GM21619 (cell line): ENCODE measurements around the gene DCD.
"Not testable (repeated sequence)": the region's sequence is repeated elsewhere in the genome, so short reads cannot be mapped to it uniquely, and the experiment has no call there.

Experiments used
- ATAC-seq: cut with Tn5 transposase; IDR thresholded peaks from one replicate; pipeline ENCODE4 v1.9.1; 2021; ENCODE audit not compliant: unreplicated experiment

DCD gene

DNA sequence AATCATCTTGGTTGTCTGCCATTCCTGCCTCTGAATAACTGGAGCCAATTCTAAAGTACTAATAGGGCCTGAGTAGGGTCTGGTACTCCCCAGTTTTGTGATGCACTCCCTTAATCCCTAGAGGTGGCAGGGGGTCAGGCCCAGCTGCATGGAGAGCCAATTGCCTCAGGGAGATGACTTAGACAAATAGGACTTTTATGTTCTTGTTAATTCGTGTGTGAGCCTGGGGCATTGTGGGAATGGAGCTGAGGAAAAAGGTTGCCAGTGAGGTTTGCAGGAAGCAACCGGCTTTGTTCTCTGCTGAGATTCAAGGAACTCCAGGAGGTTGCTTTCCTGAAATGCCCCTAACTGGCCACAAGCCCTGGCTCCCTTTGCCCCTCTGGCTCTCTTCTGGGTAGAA, 6.8 kb upstream of the DCD start:
- ATAC-seq = no peak

- ATAC-seq = no peak
Observed at GRCh38 chr12:54653025-54653424, 4.9 kb upstream of the DCD start.

GRCh38 chr12:54650889-54651288, 2.7 kb upstream of the DCD start:
- ATAC-seq = no peak

- no peak for ATAC-seq
Observed at GRCh38 chr12:54650409-54650808, 2.2 kb upstream of the DCD start.

- ATAC-seq = no peak
Observed at GRCh38 chr12:54649825-54650224, 1.7 kb upstream of the DCD start.

GRCh38 chr12:54641554-54641953, 6.6 kb downstream of the DCD start:
- no peak for ATAC-seq

DNA sequence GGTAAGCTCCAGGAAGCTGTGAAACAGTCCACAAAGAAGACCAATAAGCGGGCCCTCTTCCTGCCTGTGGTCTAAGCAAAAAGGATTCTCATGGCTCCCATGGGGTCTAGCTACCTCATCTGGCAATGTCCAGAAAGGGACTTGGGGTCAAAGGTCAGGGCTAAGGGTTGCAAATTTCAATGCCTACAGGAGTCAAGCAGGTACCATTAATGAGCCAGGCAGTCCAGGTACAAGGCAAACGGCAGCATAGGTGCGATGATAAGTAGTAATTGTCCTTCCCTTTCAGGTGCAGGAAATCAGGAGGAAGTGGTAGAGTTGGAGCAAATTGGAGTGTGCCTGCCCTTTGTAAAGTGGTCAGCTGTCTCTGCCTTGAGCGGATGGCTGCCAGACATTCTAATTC, 7.1 kb downstream of the DCD start:
- no peak for ATAC-seq

DNA sequence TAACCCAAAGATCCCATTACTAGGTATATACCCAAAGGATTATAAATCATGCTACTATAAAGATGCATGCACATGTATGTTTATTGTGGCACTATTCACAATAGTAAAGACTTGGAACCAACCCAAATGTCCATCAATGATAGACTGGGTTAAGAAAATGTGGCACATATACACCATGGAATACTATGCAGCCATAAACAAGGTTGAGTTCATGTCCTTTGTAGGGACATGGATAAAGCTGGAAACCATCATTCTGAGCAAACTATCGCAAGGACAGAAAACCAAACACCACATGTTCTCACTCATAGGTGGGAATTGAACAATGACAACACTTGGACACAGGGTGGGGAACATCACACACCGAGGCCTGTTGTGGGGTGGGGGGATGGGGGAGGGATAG, 9.1 kb downstream of the DCD start:
- ATAC-seq = not testable (repeated sequence)

- no peak for ATAC-seq
Observed at GRCh38 chr12:54634795-54635194, 13.4 kb downstream of the DCD start, which contains the start of gene LACRT. TSS of gene LACRT (minus strand) at chr12:54634895. CDS start at chr12:54634841, 54 bp downstream.

DNA sequence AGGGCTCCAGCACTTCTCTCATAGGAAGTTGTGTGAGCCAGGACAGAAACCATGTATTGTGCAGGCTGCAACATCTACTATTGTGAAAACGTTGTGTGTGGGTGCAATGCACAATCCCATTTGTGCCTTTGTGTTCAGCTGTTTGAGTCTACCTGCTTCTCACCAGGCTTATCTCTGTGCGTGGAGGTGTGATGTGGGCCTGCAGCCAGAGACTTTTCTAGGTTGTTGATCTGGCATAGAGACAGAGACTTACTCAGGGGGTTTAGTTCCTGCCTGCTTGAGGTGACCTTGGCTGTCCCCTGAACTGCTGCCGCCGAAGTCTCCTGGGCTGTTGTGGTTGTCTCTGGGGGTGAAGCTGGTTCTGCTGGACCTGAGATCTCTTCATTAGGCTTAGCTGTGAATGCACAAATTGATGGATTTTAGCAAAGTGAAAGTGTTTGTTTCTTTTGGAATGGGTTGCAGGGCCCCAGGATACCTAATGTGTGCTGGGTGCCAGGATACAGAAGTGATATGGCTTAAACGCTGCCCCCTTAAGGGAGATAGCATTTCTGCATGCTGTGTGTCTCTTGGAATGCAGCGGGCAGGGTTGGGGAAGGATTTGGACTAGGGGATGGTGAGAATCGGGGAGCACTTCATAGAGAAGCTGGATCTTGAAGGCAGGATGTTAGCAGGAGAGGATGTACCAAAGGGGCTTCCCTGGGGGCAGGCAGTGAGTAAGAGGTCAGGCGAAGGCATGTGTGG, 16.0 kb downstream of the DCD start:
- ATAC-seq = no peak

- ATAC-seq = no peak
Observed at GRCh38 chr12:54631551-54631950, 16.6 kb downstream of the DCD start.

- ATAC-seq = no peak
Observed at GRCh38 chr12:54629925-54630324, 18.2 kb downstream of the DCD start.

- no peak for ATAC-seq
Observed at GRCh38 chr12:54628186-54628846, 19.8 kb downstream of the DCD start.

DNA sequence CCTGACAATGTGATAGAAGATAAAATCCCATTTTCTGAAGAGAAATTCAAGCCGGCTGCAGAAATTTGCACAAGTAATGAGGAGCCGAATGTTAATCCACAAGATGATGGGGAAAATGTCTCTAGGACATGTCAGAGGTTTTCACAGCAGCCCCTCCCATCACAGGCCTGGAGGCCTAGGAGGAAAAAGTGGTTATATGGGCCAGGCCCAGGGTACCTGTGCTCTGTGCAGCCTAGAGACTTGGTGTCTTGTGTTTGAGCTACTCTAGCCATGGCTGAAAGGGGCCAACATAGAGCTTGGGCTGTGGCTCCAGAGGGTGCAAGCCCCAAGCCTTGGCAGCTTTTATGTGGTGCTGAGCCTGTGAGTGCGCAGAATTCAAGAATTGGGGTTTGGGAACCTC, 20.9 kb downstream of the DCD start:
- ATAC-seq = no peak

GRCh38 chr12:54625598-54625997, 22.6 kb downstream of the DCD start:
- ATAC-seq = no peak

GRCh38 chr12:54624315-54625279, 23.6 kb downstream of the DCD start:
- no peak for ATAC-seq

DNA sequence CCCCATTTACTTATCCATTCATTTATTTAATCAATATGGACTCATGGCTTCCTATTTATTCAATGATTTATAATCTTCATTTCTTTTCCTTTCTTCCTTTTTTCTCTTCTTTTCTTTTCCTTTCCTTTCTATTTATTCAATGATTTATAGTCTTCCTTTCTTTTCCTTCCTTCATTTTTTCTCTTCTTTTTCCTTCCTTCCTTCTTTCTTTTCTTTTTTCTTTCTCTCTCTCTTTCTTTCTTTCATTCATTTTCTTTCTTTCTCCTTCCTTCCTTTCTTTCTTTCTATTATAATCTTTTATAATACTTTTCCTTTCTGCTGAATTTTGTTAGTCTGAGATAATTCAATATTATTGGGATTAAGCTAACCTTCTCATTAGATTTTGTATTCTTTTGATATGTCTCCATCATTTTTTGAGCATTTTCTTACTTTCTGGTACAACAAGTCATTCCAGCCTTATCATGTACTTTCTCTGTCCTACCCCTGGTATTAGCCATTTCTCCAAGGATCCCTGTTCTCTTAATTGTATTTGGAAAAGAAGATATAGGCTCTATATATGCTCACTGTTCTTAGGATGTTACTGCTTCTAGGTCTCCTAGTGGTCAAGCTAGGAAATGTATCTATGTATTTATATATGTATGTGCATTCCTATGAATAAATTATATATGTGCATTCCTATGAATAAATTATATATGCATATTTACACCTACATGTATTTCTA, 25.5 kb downstream of the DCD start:
- ATAC-seq = no peak

GRCh38 chr12:54616933-54617680, 31.1 kb downstream of the DCD start:
- no peak for ATAC-seq

DNA sequence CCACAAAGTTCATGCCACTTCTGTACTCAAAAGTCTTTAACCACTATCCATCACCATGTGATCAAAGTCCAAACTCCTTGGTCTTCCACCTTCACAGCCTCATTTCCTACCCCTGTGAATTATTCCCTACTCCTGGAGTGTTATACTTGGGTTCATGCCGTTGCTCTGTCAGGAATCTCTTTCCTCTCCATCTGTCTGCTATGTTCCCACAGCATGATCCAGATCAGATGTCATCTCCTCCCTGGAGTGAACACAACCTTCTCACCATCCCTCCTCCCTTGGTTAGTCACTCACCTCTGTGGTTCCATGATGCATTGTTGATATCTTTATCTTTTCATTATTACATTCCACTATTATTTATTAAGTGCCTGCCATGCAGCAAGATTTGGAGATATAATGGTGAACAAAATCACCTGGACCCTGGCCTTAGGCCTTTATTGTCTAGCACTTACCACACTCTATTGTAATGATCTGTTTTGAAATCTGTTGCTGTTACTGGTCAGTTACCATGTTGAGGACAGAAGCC, 35.9 kb downstream of the DCD start:
- no peak for ATAC-seq

DNA sequence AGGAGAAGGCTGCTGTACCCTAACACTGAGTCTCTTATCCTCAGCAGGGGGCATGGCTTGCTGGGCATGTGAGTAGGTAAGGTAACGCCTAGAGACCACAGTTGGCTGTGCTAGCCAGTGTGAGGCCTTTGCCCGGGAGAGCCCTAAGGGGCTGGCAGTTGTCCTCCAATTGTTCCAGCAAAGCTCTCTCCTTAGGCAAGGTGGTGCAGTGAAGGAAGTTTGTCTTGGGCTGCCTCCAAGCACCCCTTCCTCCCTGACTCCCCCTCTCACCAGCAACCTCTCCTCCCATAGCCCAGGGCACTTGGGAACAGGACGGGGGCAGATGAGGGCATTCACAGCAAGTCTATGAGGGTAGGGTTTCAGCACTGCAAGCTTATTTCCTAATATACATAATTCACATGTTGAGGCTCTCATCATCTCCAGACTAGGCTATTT, 36.4 kb downstream of the DCD start:
- no peak for ATAC-seq
